GM12878 (cell line): ENCODE data around the gene GRM7. TPM values are rescaled to one million over a fixed set of nuclear protein-coding genes. Genes with fewer than 3 reads are reported as not detected.

Source experiments
- ATAC-seq: fragments of 200-7000 bp; cut with Tn5 transposase; 3 replicates; pipeline ENCODE4 v1.9.1; 2020; ENCODE audit warnings: mild to moderate bottlenecking, moderate library complexity
- BruUV-seq: library from RNA; stranded (reverse); fragments of 400-500 nt; replicated peaks from 2 replicates; lab custom pipeline; 2021; lab: Mats Ljungman, UMichigan
- CTCF ChIA-PET: fragments of 300-600 bp; sonication (Branson Sonifier 250); formaldehyde crosslinking; extraction: SDS; loops from one replicate; lab custom pipeline; 2021; ENCODE audit warnings: inconsistent platforms; lab: Yijun Ruan, JAX
- POLR2A ChIA-PET: fragments of 350-600 bp; formaldehyde crosslinking; extraction: SDS; loops from one replicate; lab custom pipeline; 2021; ENCODE audit warnings: inconsistent platforms; lab: Charles Lee
- RAD21 ChIA-PET: fragments of 300-600 bp; sonication (Branson Sonifier 250); formaldehyde crosslinking; loops from one replicate; lab custom pipeline; 2023; ENCODE audit warnings: antibody characterized with exemption; ENCODE audit not compliant: unreplicated experiment; lab: Charles Lee
- SMC1A ChIA-PET: fragments of 300-600 bp; sonication (Branson Sonifier 250); formaldehyde crosslinking; loops from one replicate; lab custom pipeline; 2023; ENCODE audit not compliant: unreplicated experiment, uncharacterized antibody; lab: Charles Lee
- DNase-seq: peaks from one replicate; pipeline ENCODE4 v3.0.0-alpha.2; 2011; ENCODE audit warnings: low read depth, low spot score
- FAIRE-seq: peaks from 3 replicates; lab custom pipeline; 2011; peaks lifted over from hg19 to GRCh38; lab: Jason Lieb, UNC
- H2AFZ ChIP-seq: 2 replicates; pipeline ENCODE4 v1.6.0; 2011; ENCODE audit warnings: low read depth, low read length, control low read depth; ENCODE audit not compliant: control insufficient read depth
- H3K27ac ChIP-seq: 2 replicates; pipeline ENCODE4 v1.5.1; 2011; ENCODE audit warnings: control low read depth; ENCODE audit not compliant: control insufficient read depth, insufficient read depth
- H3K27me3 ChIP-seq, 2 experiments: replicated peaks in 1 of 2; 2 replicates each; pipeline versions ENCODE4 v1.6.0 to v1.6.1; 2011; ENCODE audit warnings: low read length in 1 of 2; ENCODE audit not compliant: control insufficient read depth in 2 of 2, insufficient read depth in 2 of 2
- H3K36me3 ChIP-seq, 2 experiments: 2 replicates each; pipeline ENCODE4 v1.5.1; 2011; ENCODE audit warnings: low read length in 1 of 2; ENCODE audit not compliant: control insufficient read depth in 2 of 2, insufficient read depth in 2 of 2
- H3K4me1 ChIP-seq: 2 replicates; pipeline ENCODE4 v1.6.1; 2011; ENCODE audit warnings: mild to moderate bottlenecking, low read length, moderate library complexity, mixed read lengths; ENCODE audit not compliant: control insufficient read depth, insufficient read depth
- H3K4me2 ChIP-seq: 2 replicates; pipeline ENCODE4 v1.6.0; 2011; ENCODE audit warnings: control low read depth; ENCODE audit not compliant: control insufficient read depth, insufficient read depth
- H3K4me3 ChIP-seq: fragments of 200-600 bp; sonication (generic); 2 replicates; pipeline ENCODE4 v1.5.1; 2016
- H3K79me2 ChIP-seq: 2 replicates; pipeline ENCODE4 v1.6.0; 2011; ENCODE audit warnings: low read length; ENCODE audit not compliant: control insufficient read depth, insufficient read depth
- H3K9ac ChIP-seq: 2 replicates; pipeline ENCODE4 v1.8.0; 2011; ENCODE audit warnings: low read length, control low read depth, mixed read lengths; ENCODE audit not compliant: control insufficient read depth, insufficient read depth
- H3K9me3 ChIP-seq: replicated peaks from 3 replicates; pipeline ENCODE4 v1.5.1; 2011; ENCODE audit warnings: mild to moderate bottlenecking, low read length; ENCODE audit not compliant: control insufficient read depth, insufficient read depth
- H4K20me1 ChIP-seq: 2 replicates; pipeline ENCODE4 v1.6.0; 2011; ENCODE audit not compliant: control insufficient read depth, insufficient read depth
- E2F4 ChIP-seq: IDR thresholded peaks from 2 replicates; pipeline ENCODE4 v1.6.1; 2012; ENCODE audit warnings: low read depth, low read length, improper control_type of control experiment
- FOXK2 ChIP-seq: fragments of 450-650 bp; IDR thresholded peaks from 2 replicates; pipeline ENCODE4 v1.6.1; 2017; ENCODE audit warnings: mild to moderate bottlenecking, moderate library complexity
- HDGF ChIP-seq: fragments of 450-650 bp; IDR thresholded peaks from 2 replicates; pipeline ENCODE4 v1.6.1; 2016; ENCODE audit warnings: antibody characterized with exemption
- IRF4 ChIP-seq: IDR thresholded peaks from 2 replicates; pipeline ENCODE4 v1.6.1; 2011; ENCODE audit warnings: low read depth, low read length
- JUND ChIP-seq: IDR thresholded peaks from 2 replicates; pipeline ENCODE4 v1.6.1; 2012; ENCODE audit warnings: low read depth, mild to moderate bottlenecking, low read length, improper control_type of control experiment, moderate library complexity
- NBN ChIP-seq: fragments of 450-650 bp; IDR thresholded peaks from 2 replicates; pipeline ENCODE4 v1.6.1; 2016
- PAX5 ChIP-seq: IDR thresholded peaks from 2 replicates; pipeline ENCODE4 v1.6.1; 2011; ENCODE audit warnings: low read depth, low read length, borderline replicate concordance
- SIN3A ChIP-seq: IDR thresholded peaks from 2 replicates; pipeline ENCODE4 v1.6.1; 2012; ENCODE audit warnings: low read depth, low read length, improper control_type of control experiment
- SREBF2 ChIP-seq: IDR thresholded peaks from 2 replicates; pipeline ENCODE4 v1.6.1; 2012; ENCODE audit warnings: mild to moderate bottlenecking, low read length
- STAT3 ChIP-seq: IDR thresholded peaks from 2 replicates; pipeline ENCODE4 v1.6.1; 2011; ENCODE audit warnings: low read depth, low read length, improper control_type of control experiment
- SUZ12 ChIP-seq: fragments of 200-600 bp; sonication (generic); IDR thresholded peaks from one replicate; pipeline ENCODE4 v1.6.1; 2018; ENCODE audit warnings: antibody characterized with exemption, mild to moderate bottlenecking; ENCODE audit not compliant: unreplicated experiment
- TARDBP ChIP-seq: IDR thresholded peaks from 2 replicates; pipeline ENCODE4 v1.6.1; 2016; ENCODE audit warnings: borderline replicate concordance
- USF1 ChIP-seq: IDR thresholded peaks from 2 replicates; pipeline ENCODE4 v1.6.1; 2011; ENCODE audit warnings: borderline replicate concordance, low read depth, mild to moderate bottlenecking, moderate library complexity, mixed read lengths, low read length; ENCODE audit not compliant: insufficient read depth; ENCODE audit errors: extremely low read length
- WGBS: methylation state at CpG from one replicate; pipeline ENCODE4 v1.1.6; 2016; ENCODE audit warnings: low lambda C conversion rate; ENCODE audit not compliant: insufficient replicate concordance, insufficient coverage; ENCODE audit errors: missing lambda C conversion rate; 5-methylcytosine and 5-hydroxymethylcytosine counted together
- in situ Hi-C: fragments of 300-500 bp; cut with MboI; formaldehyde crosslinking; loops from 9 replicates; pipeline ENCODE4 v1.14.3; 2018; ENCODE audit warnings: mixed read lengths
- intact Hi-C: fragments of 100-400 bp; cut with micrococcal nuclease; formaldehyde crosslinking; loops from one replicate; pipeline ENCODE4 v1.14.2; 2022; ENCODE audit not compliant: unreplicated experiment
- polyA plus RNA-seq, 11 experiments: library from polyadenylated mRNA; depleted of rRNA in 4 of 11; unstranded in 6 of 11; stranded (reverse) in 5 of 11; fragments of >200 nt; fragmentation: Nextera tagmentation in 4 of 11; fragmentation: Illumina TruSeq in 1 of 11; extraction: Ambion mirVana in 4 of 11; extraction: Trizol in 1 of 11; gene quantifications; 1 replicate in 1 of 11; 2 replicates in 10 of 11; pipeline versions ENCODE4 v1.2.1 to v1.2.3, GENCODE V29; 2011 to 2016; ENCODE audit warnings: inconsistent platforms in 2 of 11, missing spikeins in 2 of 11, low read depth in 1 of 11
- total RNA-seq, 4 experiments: library from RNA; depleted of rRNA in 3 of 4; stranded (reverse); fragments of >200 nt in 3 of 4; fragmentation: Illumina TruSeq in 1 of 4; extraction: Trizol in 1 of 4; gene quantifications; 2 replicates each; pipeline versions ENCODE4 v1.2.1 to v1.2.3, GENCODE V29; 2013 to 2021
- TF ChIP-seq, protein P1 (sequence below): fragments of 450-650 bp; IDR thresholded peaks from 2 replicates; pipeline ENCODE4 v1.6.1; 2016; ENCODE audit warnings: mild to moderate bottlenecking

The GRM7 gene
- total and polyA plus RNA-seq, 10 of the 15 experiments (the other 5 are each of a cell fraction or from before 2014, with no cell fraction given): not detected

- RAD21 ChIA-PET: no interaction called here
Measured at GRCh38 chr3:7693976-7694375, 833.1 kb downstream of the GRM7 start.

More at GRCh38 chr3:7693976-7694375, 833.1 kb downstream of the GRM7 start:
- FAIRE-seq (no peak), DNase-seq (no peak), ATAC-seq (no peak)
- intact Hi-C loops: no loop called here
- H2AFZ ChIP-seq: no peak overlapping the region
- H3K27me3 ChIP-seq: no peaks in the 10 kb centered on the region
- no peak overlapping the region for H3K4me2 ChIP-seq
- ChIA-PET CTCF (interaction anchor here (1.0 kb wide), 1 partner anchor 11 kb away, joined by 4 read pairs; no protein-coding TSS in a partner anchor), SMC1A (no interaction called here), POLR2A (no interaction called here)
- no peaks in the 10 kb centered on the region for H3K36me3 ChIP-seq
- no peak overlapping the region for H3K4me3 ChIP-seq
- BruUV-seq: no TSS peak
- H3K9me3 ChIP-seq: no peaks in the 10 kb centered on the region
- H3K27ac ChIP-seq: no peak overlapping the region
- H4K20me1 ChIP-seq: no peaks in the 10 kb centered on the region
- 21% methylated on average over 2 of the region's 2 CpGs for WGBS
- no peak overlapping the region for H3K9ac ChIP-seq
- TF ChIP-seq, protein P1, sequence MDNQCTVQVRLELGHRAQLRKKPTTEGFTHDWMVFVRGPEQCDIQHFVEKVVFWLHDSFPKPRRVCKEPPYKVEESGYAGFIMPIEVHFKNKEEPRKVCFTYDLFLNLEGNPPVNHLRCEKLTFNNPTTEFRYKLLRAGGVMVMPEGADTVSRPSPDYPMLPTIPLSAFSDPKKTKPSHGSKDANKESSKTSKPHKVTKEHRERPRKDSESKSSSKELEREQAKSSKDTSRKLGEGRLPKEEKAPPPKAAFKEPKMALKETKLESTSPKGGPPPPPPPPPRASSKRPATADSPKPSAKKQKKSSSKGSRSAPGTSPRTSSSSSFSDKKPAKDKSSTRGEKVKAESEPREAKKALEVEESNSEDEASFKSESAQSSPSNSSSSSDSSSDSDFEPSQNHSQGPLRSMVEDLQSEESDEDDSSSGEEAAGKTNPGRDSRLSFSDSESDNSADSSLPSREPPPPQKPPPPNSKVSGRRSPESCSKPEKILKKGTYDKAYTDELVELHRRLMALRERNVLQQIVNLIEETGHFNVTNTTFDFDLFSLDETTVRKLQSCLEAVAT: no peak
- TF ChIP-seq NBN: no peak
- no peak for TF ChIP-seq PAX5
- TF ChIP-seq IRF4: no peak
- no peak for TF ChIP-seq JUND
- TF ChIP-seq SREBF2: no peak
- TF ChIP-seq USF1: no peak
- TF ChIP-seq STAT3: no peak
- TF ChIP-seq SIN3A: no peak
- no peak for TF ChIP-seq FOXK2
- TF ChIP-seq HDGF: no peak
- TF ChIP-seq SUZ12: no peak
- no peak for TF ChIP-seq E2F4
- no peak for TF ChIP-seq TARDBP
- in situ Hi-C loops: no loop called here
- H3K79me2 ChIP-seq: no peaks in the 10 kb centered on the region
- no peaks in the 10 kb centered on the region for H3K4me1 ChIP-seq
